COLO668 (cell line): Measurements from ENCODE around the gene TBXAS1.
A peak's percentile ranks its signal among the peaks of the same experiment; 100 is the strongest.

ENCODE experiments used
- DNase-seq: peaks from one replicate; lab custom pipeline; 2025; ENCODE audit not compliant: unreplicated experiment; lab: John Stamatoyannopoulos, UW

Gene TBXAS1

GRCh38 chr7:139942636-139943035 lies 113.6 kb downstream of the TBXAS1 start:
- DNase-seq = no peak

GRCh38 chr7:139943401-139943800 lies 114.3 kb downstream of the TBXAS1 start:
- DNase-seq = no peak

- no peak for DNase-seq
Measured at GRCh38 chr7:139944248-139944647, 115.2 kb downstream of the TBXAS1 start.

GRCh38 chr7:139946533-139946932 lies 117.5 kb downstream of the TBXAS1 start:
- DNase-seq = no peak

- DNase-seq = no peak
Measured at GRCh38 chr7:139947021-139947420, 118.0 kb downstream of the TBXAS1 start.

GRCh38 chr7:139948167-139948566 lies 119.1 kb downstream of the TBXAS1 start:
- DNase-seq = no peak

- DNase-seq = no peak
Measured at GRCh38 chr7:139948587-139949335, 119.7 kb downstream of the TBXAS1 start.

- no peak for DNase-seq
Measured at GRCh38 chr7:139949629-139950028, 120.6 kb downstream of the TBXAS1 start.

- DNase-seq = peak; percentile 40
Measured at GRCh38 chr7:139950881-139951525, 121.9 kb downstream of the TBXAS1 start.

- DNase-seq = no peak
Measured at GRCh38 chr7:139953229-139953628, 124.2 kb downstream of the TBXAS1 start.

GRCh38 chr7:139955109-139955820 lies 126.2 kb downstream of the TBXAS1 start:
- no peak for DNase-seq

- no peak for DNase-seq
Measured at GRCh38 chr7:139958599-139959284, 129.7 kb downstream of the TBXAS1 start.

GRCh38 chr7:139959285-139959628 lies 130.2 kb downstream of the TBXAS1 start:
- no peak for DNase-seq

- DNase-seq = no peak
Measured at GRCh38 chr7:139959718-139960117, 130.7 kb downstream of the TBXAS1 start.

GRCh38 chr7:139960157-139960556 lies 131.1 kb downstream of the TBXAS1 start:
- no peak for DNase-seq

GRCh38 chr7:139965942-139966628 lies 137.0 kb downstream of the TBXAS1 start:
- no peak for DNase-seq

- no peak for DNase-seq
Measured at GRCh38 chr7:139966949-139967348, 137.9 kb downstream of the TBXAS1 start.

GRCh38 chr7:139968931-139969330 lies 139.9 kb downstream of the TBXAS1 start:
- DNase-seq = no peak

GRCh38 chr7:139972029-139972428 lies 143.0 kb downstream of the TBXAS1 start:
- no peak for DNase-seq

GRCh38 chr7:139973101-139974050 lies 144.3 kb downstream of the TBXAS1 start:
- no peak for DNase-seq
